Left ventricle myocardium inferior (tissue), 1 donor: ENCODE data around the gene CCBE1. TPM values are rescaled to one million over a fixed set of nuclear protein-coding genes. Genes with fewer than 3 reads are reported as not detected.

ENCODE experiments used
- DNase-seq: peaks from one replicate; pipeline ENCODE4 v3.0.0-alpha.2; 2020
- H3K27ac ChIP-seq: fragments of 200-600 bp; replicated peaks from 2 replicates; pipeline ENCODE4 v1.8.0; 2021
- H3K27me3 ChIP-seq: fragments of 200-600 bp; 2 replicates; pipeline ENCODE4 v1.8.0; 2021; ENCODE audit warnings: low read depth
- H3K36me3 ChIP-seq: fragments of 200-600 bp; 2 replicates; pipeline ENCODE4 v1.8.0; 2021
- H3K4me1 ChIP-seq: fragments of 200-600 bp; 2 replicates; pipeline ENCODE4 v1.8.0; 2021
- H3K4me3 ChIP-seq: fragments of 200-600 bp; 2 replicates; pipeline ENCODE4 v1.8.0; 2021; ENCODE audit warnings: mild to moderate bottlenecking, moderate library complexity
- H3K9me3 ChIP-seq: fragments of 200-600 bp; replicated peaks from 2 replicates; pipeline ENCODE4 v1.8.0; 2021
- intact Hi-C: fragments of 100-400 bp; cut with micrococcal nuclease; formaldehyde crosslinking; loops from one replicate; pipeline ENCODE4 v1.11.0; 2022
- total RNA-seq: library from RNA; stranded (reverse); fragmentation: NEBNext Ultra II Directional; extraction: Animal tissue kit (Norgen Biotek cat#: 25700); gene quantifications from one replicate; pipeline ENCODE4 v1.2.1, GENCODE V29; 2021
- TF ChIP-seq, protein P1 (sequence below): fragments of 200-600 bp; IDR thresholded peaks from 2 replicates; pipeline ENCODE4 v1.8.0; 2021; ENCODE audit warnings: antibody characterized with exemption, mild to moderate bottlenecking, borderline replicate concordance
- donor health status: DM: no; HTN: yes; CAD: no; lungs with severe emphysema.

Gene CCBE1
- total RNA-seq, 1 donor from 2014 or later = 3.2 TPM

DNA sequence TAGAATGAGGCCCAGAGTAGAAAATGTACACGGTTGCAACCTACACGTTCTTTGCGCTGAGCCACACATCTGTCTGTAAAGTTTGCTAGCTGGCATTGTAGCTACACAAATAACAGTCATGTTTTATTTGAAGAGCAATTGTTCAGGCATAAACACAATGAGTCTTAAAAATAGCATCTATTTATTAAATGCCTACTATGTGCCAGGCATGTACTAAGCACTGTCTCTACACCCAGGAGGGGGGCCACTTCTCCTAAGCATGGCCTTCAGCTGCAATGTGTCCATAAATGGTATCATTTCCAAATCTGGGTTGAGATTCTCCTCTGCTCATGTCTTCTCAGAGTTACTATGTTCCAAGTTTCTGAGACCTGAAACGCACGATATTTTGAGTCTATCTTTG is 182.1 kb downstream of the CCBE1 start:
- TF ChIP-seq, protein P1, sequence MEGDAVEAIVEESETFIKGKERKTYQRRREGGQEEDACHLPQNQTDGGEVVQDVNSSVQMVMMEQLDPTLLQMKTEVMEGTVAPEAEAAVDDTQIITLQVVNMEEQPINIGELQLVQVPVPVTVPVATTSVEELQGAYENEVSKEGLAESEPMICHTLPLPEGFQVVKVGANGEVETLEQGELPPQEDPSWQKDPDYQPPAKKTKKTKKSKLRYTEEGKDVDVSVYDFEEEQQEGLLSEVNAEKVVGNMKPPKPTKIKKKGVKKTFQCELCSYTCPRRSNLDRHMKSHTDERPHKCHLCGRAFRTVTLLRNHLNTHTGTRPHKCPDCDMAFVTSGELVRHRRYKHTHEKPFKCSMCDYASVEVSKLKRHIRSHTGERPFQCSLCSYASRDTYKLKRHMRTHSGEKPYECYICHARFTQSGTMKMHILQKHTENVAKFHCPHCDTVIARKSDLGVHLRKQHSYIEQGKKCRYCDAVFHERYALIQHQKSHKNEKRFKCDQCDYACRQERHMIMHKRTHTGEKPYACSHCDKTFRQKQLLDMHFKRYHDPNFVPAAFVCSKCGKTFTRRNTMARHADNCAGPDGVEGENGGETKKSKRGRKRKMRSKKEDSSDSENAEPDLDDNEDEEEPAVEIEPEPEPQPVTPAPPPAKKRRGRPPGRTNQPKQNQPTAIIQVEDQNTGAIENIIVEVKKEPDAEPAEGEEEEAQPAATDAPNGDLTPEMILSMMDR = no peak
- peak overlapping the region; percentile 87 for H3K27ac ChIP-seq
- peaks cover 51% of the 10 kb centered on the region for H3K4me1 ChIP-seq

DNA sequence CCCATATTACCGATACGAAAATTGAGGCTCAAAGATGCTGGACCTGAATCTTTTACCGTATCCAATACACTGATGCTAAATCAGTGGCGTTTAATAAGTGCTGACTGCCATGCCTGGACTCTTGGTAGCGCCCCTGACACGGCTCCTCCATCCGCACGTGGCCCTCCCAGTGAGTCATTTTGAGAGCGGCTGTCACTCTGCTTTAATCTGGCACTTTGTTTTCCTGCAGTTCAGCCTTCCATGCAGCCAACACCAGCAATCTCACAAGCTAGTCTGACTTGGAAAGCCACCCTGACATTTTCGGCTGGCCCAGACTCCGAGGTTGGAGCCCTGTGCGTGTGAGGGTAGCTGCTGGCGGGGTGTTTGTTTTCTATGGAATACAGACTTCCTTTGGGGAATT is 183.0 kb downstream of the CCBE1 start:
- peak overlapping the region; percentile 87 for H3K27ac ChIP-seq
- peaks cover 61% of the 10 kb centered on the region for H3K4me1 ChIP-seq
- H3K36me3 ChIP-seq = no peaks in the 10 kb centered on the region
- peak; percentile 72 for DNase-seq
- H3K4me3 ChIP-seq = no peak overlapping the region
- no peaks in the 10 kb centered on the region for H3K9me3 ChIP-seq
- H3K27me3 ChIP-seq = peaks cover 9% of the 10 kb centered on the region
- TF ChIP-seq, protein P1 = no peak
- intact Hi-C loops = no loop called here

More for the DNA sequence above, 182.1 kb downstream of the CCBE1 start:
- no peak for DNase-seq
- intact Hi-C loops = no loop called here
- peaks cover 2% of the 10 kb centered on the region for H3K9me3 ChIP-seq
- H3K27me3 ChIP-seq = peaks cover 9% of the 10 kb centered on the region
- no peaks in the 10 kb centered on the region for H3K36me3 ChIP-seq
- H3K4me3 ChIP-seq = no peak overlapping the region

DNA sequence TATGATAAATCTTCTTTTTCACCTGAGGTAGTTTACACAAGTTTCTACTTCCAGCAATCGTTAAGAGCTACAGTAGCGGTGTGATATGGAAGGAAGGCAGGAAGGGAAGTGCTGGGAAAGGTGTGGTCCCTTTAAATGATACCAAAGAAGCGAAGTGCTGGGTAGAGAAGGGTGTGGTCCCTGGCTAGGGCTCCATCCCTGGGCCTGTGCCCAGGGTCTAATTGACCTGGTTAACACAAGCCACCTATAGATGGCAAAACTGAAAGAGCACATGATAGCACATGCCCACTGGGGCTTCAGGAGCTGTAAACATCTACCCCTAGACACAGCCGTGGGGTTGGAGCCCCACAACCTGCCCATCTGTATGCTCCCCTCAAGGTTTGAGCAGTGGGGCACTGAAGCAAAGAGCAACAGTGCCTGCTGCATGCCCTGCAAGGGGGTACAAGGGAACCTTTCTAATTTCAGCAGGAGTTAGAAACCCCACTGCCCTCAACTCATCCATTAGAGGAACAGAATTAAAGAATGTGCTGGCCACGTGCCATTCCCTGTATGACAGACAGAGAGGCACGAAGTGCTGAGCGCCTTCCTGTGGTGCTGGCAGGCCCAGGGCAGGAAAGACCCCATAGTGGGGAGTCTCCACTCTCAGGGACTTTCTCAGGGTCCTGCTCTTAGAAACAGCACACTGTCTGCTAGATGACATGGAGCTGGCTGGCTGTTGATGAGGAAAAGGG is 185.0 kb downstream of the CCBE1 start:
- intact Hi-C loops = no loop called here
- Histone ChIP-seq H3K4me1 (peaks cover 60% of the 10 kb centered on the region), H3K4me3 (no peak overlapping the region), H3K27ac (no peak overlapping the region), H3K27me3 (peaks cover 9% of the 10 kb centered on the region), H3K9me3 (no peaks in the 10 kb centered on the region), H3K36me3 (no peaks in the 10 kb centered on the region)
- TF ChIP-seq, protein P1 = no peak
- DNase-seq = no peak

DNA sequence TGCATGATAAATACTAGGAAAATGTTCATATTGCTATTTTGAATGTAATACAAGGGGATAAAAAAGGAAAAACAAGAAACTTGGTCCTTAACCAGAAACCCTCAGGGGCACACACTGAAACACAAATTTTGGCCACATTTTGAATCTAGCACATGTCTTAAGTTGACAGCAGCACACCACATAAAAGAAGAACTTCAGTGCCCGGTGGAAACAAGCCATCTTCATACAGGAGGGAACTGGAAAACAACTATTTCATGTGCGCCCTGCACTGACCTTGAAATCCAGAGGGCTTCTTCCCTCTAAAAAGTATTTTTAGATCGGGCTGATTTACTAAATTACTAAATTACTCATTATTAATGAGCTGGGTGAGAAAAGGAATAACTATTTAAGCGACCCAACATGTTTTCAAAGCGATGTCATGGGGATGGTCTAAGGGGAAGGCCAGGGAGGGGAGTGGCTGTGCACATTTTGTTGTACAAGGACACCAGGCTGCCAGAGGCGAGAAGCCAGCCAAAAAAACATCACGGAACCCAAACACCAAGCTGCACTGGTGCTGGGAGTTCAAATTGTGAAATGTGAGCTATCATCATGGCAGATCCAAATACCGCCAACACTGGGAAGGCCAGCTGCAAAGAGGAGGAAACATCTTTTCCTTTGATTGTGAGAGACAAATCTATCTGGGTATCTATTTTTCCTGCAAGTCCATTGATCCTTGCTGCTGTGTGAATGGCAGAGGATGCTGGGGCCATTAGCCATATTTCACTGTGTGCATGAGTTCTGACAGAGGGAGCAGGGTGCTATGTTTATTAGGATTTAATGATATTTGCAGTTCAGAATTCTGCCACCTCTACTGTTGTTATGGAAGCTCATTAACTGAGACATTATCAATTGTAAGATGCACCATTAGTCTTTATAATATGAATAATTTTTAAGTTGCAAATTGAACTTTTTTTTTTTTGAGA is 187.5 kb downstream of the CCBE1 start:
- Histone ChIP-seq H3K9me3 (no peaks in the 10 kb centered on the region), H3K27ac (peak overlapping the region; percentile 30), H3K36me3 (no peaks in the 10 kb centered on the region), H3K4me3 (no peak overlapping the region), H3K27me3 (peaks cover 9% of the 10 kb centered on the region), H3K4me1 (peaks cover 38% of the 10 kb centered on the region)
- intact Hi-C loops = no loop called here
- DNase-seq = peak; percentile 33
- TF ChIP-seq, protein P1 = no peak

GRCh38 chr18:59505356-59505755 is 191.9 kb downstream of the CCBE1 start:
- H3K4me1 ChIP-seq = peaks cover 42% of the 10 kb centered on the region
- TF ChIP-seq, protein P1 = no peak
- no peak overlapping the region for H3K27ac ChIP-seq
- H3K27me3 ChIP-seq = no peaks in the 10 kb centered on the region
- no peak overlapping the region for H3K4me3 ChIP-seq
- H3K9me3 ChIP-seq = no peaks in the 10 kb centered on the region
- no peaks in the 10 kb centered on the region for H3K36me3 ChIP-seq
- intact Hi-C loops = no loop called here
- no peak for DNase-seq
